Endothelial cell of umbilical vein (primary cell): Measurements from ENCODE around the gene PILRB.
"Not testable (repeated sequence)": the region's sequence is repeated elsewhere in the genome, so short reads cannot be mapped to it uniquely, and the experiment has no call there.

ENCODE experiments used
- POLR2AphosphoS5 ChIP-seq: IDR thresholded peaks from 2 replicates; pipeline ENCODE4 v1.6.1; 2012; ENCODE audit warnings: low read depth, mild to moderate bottlenecking, control low read depth, low read length, moderate library complexity; ENCODE audit not compliant: insufficient read depth
- TF ChIP-seq, protein P1 (sequence below), 2 donors: IDR thresholded peaks; 1 replicate in 1 of 2; 2 replicates in 1 of 2; pipeline ENCODE4 v1.5.1; 2011; ENCODE audit warnings: low read length in 2 of 2, mild to moderate bottlenecking in 2 of 2, moderate library complexity in 2 of 2, control low read depth in 1 of 2, inconsistent platforms in 1 of 2, low read depth in 1 of 2; ENCODE audit not compliant: insufficient read depth in 1 of 2; ENCODE audit errors: extremely low read depth in 1 of 2

DNA sequence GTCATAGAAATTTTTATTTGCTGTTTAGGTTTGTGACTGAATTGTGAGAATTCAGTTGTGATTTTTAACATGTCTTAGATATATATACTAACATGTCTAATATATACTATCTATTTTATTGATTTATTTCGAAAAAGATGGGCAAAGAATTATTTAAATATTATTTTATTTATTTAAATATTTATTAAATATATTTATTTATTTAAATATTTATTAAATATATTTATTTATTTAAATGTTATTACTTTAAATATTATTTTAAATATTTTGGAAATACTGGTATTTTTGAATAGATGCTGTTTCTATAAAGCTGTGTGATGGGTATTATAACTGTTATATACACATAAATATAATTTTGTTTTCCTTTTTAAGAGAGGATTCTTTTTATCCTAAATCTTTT is 36.3 kb upstream of the PILRB start:
- TF ChIP-seq, protein P1, sequence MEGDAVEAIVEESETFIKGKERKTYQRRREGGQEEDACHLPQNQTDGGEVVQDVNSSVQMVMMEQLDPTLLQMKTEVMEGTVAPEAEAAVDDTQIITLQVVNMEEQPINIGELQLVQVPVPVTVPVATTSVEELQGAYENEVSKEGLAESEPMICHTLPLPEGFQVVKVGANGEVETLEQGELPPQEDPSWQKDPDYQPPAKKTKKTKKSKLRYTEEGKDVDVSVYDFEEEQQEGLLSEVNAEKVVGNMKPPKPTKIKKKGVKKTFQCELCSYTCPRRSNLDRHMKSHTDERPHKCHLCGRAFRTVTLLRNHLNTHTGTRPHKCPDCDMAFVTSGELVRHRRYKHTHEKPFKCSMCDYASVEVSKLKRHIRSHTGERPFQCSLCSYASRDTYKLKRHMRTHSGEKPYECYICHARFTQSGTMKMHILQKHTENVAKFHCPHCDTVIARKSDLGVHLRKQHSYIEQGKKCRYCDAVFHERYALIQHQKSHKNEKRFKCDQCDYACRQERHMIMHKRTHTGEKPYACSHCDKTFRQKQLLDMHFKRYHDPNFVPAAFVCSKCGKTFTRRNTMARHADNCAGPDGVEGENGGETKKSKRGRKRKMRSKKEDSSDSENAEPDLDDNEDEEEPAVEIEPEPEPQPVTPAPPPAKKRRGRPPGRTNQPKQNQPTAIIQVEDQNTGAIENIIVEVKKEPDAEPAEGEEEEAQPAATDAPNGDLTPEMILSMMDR (IDR thresholded peaks at IDR 0.05; ENCODE audit: extremely low read depth in 1 of 2, insufficient read depth in 1 of 2, low read depth in 1 of 2, low read length in 2 of 2), result not testable (repeated sequence)
- TF ChIP-seq POLR2AphosphoS5, result not testable (repeated sequence)
